Activated CD4-positive, alpha-beta T cell treated with anti-CD3 and anti-CD28 coated beads, Interleukin-2, amount 50 U/mL, for 4 hours (primary cell): ENCODE data around the gene FFAR2.
"Not testable (repeated sequence)": the region's sequence is repeated elsewhere in the genome, so short reads cannot be mapped to it uniquely, and the experiment has no call there.

Experiments
- DNase-seq, 2 experiments: peaks; one replicate each; pipeline ENCODE4 v3.0.0-alpha.2; 2020

Gene FFAR2

DNA sequence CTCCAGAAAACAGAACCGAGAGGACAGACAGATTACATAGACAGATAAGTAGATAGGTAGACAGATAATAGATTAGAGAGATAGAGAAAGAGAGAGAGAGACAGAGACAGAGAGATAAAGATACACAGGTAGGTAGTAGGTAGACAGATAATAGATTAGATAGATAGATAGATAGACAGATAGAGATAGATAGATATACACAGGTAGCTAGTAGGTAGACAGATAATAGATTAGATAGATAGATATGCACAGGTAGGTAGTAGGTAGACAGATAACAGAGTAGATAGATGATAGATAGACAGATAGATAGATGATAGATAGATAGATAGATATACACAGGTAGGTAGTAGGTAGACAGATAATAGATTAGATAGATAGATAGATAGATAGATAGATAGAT, 10.1 kb downstream of the FFAR2 start:
- DNase-seq = no peak

DNA sequence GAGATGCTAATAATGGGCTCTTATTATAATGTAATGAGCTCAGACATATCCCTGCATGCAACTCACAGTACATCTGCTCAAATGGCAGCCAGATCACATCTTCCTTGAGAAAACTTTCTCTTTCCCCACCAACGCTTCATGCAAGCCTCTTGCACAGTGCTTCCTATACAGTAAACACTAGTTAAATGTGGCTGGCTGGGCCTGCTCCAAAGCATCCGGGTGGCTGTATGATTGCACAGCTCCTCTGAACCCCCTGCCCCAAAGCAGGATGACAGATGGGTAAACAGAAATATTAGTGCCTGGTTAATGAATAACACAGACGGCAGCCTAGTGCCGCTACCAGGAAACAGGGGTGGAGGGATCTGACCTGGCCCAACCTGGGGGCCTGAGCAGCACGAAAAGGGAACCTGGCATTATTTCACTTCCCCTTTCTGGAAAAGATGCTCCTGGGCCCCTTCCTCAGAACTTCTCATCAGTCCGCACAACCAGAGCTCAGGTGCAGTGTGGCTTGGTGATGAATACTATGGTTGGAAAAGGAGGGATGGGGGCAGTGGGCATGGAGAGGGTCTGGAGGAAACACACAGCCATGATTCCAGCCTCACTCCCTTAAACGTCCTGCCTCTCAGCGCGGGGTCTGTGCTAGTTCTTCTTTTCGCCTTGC, 10.8 kb downstream of the FFAR2 start:
- DNase-seq = no peak

DNA sequence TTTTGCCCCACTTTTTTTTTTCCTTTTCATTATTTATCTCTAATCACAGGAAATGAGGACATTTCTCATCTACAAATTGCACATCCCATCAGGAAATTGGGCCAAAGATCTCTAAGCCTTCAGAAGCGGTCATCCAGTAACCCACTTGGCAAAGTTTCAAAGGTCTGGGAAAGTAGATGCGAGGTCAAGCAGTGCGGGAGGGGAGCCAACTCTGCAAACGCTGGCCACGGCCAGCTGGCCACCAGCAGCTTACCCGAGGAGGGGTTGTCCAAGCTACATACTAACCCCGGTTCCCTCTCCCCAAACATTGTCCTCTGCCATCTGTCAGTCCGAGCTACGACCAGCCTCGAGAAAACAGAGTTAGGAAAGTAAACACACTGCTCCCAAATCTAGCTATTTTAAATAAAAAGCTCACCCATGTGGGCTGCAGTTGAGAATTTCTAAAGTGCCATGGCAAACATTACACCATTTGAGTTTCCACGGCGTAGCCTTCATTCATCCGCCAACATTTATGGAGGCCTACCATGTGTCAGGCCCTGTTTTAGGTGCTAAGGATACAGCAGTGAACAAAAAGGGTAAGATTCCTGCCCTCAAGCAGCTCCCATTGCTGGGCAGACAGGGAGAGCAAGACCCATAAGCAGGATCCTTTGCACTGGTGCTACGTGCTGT, 11.5 kb downstream of the FFAR2 start:
- no peak for DNase-seq

DNA sequence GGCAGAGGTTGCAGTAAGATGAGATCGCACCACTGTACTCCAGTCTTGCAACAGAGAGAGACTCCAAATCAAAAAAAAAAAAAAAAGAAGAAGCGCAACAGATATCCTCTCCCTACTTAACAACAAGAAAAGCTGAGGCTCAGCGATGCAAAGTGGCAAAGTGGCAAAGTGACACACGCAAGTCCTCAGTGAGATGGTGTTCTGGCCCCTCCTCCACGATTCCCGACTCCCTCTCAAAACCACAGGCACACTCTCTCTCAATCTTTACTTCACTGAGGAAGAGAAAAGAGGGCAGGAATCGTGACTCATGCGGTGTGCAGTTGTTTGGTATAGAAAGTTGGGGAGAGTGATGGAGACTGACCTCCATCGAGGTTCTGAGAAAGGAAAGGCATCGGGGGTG, 12.6 kb downstream of the FFAR2 start:
- no peak for DNase-seq

DNA sequence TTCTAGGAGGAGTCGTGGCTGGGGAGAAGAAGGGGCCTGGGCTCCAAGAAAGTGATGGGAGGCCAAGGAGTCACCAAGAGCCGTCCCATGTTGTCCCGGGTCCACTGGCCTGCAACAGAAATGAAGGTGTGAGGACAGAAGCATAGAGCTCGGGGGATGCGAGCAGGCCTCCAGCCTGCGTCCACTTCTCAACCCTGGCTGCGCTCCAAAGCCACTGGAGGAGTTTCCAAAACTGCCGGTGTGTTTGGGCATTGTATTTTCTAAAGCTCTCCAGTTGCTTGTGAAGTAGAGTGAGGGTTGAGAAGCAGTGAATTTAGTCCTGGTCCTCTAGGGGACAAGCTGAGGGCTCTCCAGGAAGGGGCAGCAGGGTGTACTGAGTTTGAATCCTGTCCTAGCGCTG, 13.0 kb downstream of the FFAR2 start:
- no peak for DNase-seq

DNA sequence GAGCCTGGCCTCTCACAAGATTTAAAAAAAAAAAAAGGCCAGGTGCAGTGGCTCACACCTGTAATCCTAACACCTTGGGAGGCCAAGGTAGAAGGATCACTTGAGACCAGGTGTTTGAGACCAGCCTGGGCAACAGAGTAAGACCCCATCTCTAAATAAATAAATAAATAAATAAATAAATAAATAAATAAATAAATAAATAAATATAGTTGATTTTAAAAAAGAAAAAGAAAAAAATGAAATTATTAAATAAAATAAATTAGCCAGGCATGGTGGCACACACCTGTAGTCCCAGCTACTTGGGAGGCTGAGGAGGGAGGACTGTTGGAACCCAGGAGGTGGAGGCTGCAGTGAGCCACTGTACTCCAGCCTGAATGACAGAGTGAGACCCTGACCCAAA, 13.7 kb downstream of the FFAR2 start:
- DNase-seq = not testable (repeated sequence)

DNA sequence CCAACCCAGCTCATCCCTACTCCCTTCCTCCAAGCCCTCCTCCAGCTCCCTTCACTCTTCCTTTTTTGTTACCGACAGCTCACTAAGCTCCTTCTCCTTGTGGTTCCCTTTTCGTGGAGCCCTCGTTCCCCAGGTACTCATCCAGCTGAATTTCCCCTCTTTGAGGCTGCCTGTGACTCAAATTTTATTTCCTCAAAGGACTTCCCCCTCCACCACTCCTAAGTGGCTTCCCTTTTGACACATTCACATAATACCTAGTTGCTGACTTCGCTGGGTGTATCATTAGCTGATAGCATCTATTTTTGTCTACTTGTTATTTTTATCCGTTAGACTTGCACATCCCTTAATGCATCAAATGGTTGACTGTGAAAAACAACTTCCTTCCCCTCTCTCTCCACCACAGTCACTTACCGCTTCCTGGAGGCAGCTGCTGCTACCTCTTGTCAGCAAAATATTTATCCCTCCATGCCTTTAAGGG, 14.5 kb downstream of the FFAR2 start:
- DNase-seq = peak; percentile 14 to 18

DNA sequence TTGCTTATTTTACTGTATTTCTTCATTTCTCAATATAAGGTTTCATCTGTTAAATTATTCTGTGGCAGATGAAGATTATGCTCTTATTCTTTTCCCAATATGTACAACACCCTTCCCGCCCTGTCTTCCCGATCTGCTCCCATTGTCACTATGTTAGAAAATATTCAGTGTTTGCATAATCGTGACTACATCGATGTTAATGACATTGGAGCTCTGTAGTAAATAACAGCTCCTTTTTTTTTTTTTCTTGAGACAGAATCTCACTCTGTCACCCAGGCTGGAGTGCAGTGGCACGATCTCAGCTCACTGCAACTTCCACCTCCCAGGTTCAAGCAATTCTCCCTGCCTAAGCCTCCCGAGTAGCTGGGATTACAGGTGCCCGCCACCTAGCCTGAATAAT, 14.9 kb downstream of the FFAR2 start:
- not testable (repeated sequence) for DNase-seq

DNA sequence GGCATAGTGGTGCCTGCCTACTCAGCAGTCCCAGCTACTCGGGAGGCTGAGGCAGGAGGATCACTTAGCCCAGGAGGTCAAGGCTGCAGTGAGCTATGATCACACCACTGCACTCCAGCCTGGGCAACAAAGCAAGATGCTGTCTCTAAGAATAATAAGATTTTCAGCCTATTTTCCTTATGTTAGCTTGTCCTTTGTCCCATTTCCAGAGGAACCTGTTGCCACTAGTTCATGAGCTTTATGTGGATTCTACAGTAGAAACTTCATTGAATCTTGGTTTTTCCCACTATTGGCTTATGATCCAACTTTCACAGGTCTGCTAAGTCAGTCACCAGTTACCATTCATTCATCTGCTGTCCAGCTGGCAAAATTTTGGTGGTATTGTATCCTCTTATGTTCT, 18.2 kb downstream of the FFAR2 start:
- no peak for DNase-seq

DNA sequence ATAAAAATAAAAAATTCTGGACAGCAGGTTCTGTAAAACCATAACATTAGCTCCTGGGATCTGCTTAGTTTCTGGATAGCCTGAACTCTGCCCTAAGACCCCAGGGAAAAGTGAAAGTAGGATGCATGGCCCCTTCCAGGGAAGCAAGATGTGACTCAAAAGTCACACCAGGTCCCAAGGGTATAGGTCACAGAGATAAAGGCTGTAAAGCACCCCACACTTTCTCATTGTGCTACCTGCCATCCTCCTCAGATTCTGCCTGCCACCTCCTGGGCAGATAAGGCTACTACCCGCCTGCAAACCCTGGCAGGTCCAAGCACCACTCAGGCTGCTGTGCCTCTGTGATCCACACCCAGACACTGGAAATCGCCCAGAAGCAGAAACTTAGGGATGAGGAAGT, 20.6 kb downstream of the FFAR2 start:
- DNase-seq = peak; percentile 56 to 59

DNA sequence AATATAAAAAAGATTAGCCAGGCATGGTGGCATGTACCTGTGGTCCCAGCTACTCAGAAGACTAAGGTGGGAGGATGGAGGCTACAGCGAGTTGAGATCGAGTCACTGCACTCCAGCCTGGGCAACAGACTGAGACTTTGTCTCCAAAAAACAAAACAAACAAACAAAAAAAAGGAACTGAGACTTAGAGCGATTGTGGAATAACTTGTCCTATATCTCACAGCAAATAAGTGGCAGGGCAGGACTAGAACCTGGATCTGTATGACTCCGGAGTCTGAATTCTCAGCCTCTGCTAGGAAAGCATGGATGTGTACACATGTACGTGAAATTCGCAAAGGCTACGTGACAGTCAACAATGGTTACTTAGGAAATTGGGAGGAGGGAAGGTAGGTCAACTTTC, 22.1 kb downstream of the FFAR2 start:
- DNase-seq = no peak

DNA sequence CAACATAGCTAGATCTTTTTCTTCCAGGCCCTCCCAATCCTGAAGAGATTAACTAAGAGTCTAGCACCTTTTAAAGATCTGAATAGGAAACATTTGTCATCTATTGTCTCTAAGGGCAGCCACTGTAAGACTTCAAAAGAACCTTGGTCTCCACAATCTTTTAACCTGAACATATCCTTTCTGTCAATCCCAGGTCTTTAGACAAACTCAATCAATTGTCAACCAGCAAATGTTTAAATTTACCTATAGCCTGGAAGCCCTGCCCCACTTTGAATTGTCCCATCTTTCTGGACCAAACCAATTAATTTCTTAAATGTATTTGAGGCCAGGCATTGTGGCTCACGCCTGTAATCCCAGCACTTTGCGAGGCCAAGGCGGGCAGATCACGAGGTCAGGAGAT, 23.0 kb downstream of the FFAR2 start:
- DNase-seq = not testable (repeated sequence)

DNA sequence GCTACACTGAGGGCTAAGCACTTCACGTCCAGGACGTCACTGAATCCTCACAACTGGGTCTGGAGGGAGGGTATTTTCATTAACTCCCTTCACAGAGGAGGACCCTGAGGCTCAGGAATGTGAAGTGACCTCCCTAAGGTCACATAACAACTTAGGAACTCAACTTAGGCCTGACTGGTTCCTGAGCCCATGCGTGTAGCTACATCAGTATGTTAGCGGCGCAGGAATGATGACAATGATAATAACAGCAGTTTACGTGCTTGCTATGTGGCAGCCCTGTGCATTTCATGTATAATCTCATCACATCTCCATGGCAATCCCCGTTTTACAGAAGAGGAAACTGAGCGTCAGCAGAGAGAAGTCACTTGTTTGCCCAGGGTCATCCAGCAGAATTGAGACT, 23.9 kb downstream of the FFAR2 start:
- no peak for DNase-seq

DNA sequence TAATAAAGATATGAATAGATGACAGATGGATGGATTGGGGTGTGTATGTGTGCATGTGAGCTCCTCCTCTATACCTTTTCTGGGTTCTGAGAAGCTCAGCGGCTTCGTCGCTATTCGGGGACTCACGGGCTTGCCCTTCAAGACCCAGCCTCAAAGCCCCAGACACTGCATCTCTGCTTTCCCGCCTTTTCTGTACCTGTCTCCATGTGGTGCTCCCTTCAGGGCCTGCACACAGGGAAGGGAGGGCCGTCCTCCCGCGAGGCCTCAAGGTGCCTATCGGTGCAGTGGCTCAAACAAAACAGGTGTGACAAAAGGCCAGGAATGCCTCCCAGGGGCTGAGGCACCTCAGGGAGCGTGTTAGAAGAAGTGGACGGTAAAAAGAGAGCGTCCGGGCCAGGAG, 26.0 kb downstream of the FFAR2 start:
- no peak for DNase-seq

DNA sequence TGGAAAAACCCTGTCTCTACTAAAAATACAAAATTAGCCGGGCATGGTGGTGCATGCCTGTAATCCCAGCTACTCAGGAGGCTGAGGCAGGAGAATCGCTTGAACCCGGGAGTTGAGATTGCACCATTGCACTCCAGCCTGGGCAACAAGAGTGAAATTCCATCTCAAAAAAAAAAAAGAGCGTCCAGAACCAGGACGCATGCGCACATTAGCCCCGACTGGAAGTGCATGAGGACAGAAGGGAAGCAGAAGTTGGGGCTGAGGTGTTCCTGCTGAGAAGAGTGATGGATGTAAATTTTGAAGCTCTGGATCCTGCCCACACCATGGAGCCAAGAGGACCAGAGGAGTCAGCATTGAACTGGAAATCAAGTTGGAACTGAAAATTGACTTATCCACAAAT, 26.5 kb downstream of the FFAR2 start:
- DNase-seq = not testable (repeated sequence)

DNA sequence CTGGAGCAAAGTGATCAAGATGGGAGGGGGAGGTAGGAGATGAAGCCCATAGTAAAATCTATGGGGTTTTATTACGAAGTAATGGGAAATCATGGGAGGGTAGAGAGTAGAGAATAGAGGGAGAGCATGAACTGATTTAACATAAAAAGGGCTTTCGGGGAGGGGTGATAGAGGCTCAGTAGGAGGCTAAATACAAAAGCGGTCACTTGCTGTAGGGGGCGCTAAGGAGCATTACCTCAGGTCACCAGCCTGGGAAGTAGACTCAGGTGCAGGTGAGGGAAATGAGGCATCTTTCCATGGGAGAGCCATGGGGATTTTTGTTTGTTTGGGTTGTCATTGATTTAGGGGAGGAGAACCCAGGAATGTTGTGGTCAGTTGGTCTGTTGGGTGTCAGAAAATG, 28.1 kb downstream of the FFAR2 start:
- no peak for DNase-seq

DNA sequence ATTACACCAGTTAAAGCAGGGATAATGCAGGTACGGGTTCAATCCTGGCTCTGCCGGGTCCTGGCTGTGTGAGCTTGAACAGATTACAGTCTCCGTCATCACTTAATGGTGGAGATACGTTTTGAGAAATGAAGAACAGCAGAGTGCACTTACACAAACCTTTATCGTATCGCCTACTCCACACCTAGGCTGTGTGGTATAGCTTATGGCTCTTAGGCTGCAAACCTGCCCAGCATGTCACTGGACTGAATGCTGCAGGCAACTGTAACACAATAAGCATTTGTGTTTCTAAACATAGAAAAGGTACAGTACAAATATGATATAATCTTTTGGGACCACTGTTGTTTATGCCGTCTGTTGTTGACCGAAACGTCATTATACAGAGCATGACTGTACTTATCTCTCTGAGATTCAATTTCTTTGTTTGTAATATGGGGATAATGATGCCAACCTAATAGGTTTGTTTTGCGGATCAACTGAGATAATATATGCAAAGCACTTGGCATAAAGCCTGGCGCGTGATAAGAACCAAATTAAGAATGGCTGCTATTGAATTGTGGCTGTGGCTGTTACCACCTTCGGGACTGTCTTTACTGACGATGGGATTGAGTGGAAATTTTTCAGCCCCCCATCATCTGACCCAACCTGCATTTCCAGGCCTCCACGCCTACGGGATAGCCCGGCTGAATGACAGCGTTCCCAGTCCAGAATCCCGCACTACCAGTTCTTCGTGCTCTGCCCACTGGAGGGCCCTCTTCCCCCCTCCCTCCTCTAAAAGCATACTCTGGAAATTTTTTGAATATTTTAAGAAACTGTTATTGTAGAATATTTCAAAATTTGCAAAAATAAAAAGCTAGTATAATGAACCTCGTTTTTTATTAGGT, 31.0 kb downstream of the FFAR2 start:
- DNase-seq = no peak

DNA sequence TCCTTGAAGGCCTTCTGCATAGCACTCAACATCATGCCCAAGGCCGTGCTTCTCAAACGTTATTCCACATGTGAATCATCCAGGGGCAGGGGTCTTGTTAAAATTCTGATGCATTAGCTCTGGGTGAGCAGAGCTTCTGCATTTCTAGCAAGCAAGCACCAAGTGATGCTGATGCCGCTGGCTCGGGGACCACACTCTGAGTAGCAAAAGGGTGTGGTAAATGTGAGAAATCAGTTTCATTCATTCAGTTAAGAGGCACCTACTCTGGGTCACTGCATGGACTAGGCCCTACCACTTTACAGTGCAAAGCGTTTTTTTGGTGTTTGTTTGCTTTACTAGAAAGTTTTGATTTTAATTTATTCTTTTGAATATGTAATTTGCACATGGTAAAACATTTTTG, 35.0 kb downstream of the FFAR2 start:
- DNase-seq = no peak

DNA sequence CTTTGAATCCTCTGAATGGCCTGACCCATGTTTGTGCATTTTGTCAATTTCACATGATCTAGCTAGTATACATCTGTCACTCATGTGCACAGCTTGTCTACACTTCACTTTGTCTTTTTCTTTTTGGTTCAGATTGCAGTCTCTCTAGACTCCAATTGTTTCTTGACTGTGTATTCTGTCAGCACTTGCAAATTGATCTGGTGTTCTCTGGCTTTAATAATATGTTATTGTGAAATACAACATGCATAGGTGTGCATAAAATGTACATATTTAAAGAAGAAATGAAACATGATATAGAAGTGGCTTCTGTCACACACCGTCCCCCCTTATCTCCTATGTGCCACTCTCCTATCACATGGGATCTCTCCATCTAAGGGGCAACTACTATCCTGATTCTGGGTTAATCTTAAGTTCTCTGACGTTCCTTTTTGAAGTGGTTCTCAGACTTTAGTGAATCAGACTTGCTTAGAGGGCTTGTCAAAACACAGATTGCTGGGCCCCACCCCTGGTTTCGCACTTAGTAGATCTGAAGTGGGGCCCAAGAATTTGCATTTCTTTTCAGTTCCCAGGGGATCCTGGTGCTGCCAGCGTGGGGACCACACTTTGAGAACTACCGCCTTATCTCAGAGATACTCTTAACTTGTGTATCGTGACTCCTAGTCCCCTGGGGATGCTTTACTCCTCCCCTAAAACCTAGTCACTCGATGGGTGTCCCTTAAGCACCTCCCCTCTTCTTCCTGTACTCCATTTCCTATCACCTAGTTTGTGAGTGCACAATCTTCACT, 36.4 kb downstream of the FFAR2 start:
- no peak for DNase-seq

DNA sequence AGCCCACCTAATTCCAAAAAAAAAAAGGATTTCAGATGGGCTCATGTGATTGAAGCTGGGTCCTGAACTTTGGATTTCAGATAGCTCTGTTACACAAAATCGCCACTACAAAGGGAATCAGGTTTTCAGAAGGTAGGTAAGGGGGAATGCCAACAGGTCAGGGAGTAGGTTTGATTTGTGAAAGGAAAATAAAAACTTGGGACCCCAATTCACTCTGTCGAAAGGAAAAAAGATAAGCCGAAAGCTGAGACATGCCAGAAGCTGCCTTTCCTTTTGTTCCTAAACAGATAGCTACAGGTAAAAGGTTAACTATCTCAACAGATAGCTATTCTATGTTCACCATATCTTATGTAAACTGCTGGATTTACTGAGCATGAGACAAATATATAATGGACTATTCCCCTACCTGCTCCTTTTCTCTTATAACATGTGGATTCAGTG, 38.2 kb downstream of the FFAR2 start:
- no peak for DNase-seq

DNA sequence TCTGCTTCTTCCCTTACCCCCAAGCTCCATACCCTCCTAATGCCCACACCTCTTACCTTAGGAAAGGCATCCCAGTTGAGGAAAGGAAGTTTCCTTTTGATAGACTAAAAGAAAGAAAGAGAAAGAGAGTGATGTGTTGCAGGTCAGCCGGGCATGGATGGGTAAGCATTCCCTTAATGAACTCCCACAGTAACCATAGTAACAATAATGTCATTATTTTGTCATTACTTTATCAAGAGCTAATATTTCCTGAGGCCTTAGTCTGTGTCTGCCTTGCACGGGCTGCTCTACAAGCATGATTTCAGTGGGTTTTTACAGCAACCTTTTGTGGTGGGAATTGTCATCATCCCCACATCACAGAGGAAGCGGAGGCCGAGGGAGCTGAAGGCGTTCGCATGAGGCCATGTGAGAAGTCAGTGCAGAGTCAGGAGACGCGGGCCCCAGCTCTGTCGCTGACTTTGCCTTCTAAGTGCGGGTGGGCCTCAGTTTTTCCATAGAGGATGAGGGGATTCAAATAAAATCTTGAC, 39.7 kb downstream of the FFAR2 start:
- DNase-seq = no peak

DNA sequence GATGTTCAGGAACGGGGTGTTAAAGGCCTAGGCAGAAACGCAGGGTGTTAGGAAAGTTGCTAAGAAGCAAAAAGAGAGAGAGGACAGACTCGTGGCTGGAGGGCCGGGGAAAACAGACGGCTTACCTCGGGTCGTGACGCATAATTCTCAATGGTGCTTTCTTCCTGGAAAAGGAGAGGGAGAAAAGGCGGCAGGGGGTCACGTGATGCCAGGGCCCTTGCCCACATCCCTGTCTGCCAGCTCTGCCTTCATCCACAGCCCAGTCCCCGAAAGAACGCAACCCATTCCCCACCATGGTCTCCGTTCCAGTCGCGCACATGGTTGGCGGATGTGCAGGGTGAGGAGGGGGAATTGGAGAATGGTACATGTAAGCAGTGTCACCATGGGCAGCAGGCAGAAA, 40.6 kb downstream of the FFAR2 start:
- no peak for DNase-seq

DNA sequence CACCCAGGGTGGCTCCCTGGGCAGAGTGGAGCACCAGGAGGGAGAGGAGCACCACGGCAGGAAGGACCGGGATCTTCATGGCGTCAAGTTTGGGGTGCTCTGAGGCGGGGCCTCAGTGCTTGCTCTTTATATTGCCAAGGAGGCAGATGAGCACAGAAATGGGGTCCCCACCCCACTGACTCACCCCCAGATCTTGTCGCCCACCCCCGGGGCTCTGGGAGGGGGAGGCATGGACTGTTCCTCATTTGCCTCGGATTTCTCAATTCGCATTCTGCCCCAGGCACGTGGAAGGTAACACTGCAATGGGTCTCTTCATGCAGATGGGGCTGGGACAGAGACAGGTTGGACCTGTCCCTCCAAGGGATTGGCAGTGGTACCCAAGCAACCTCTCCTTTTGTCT, 42.3 kb downstream of the FFAR2 start, which contains the start of gene KRTDAP:
Gene KRTDAP, minus strand, starts transcription at position 101 of the 400 bp plus-strand sequence. Its CDS starts 22 bp downstream, at position 79.
- no peak for DNase-seq
